ENCODE measurements around the gene IFI35.

IFI35 gene

GRCh38 chr17:43024407-43025289, 18.1 kb downstream of the IFI35 start, which contains the start of gene RND2 (continued):
- TF ChIP-seq ZNF555 (tag by site-specific recombination; conservative IDR thresholded peaks at IDR 0.05) = no peak
- no peak for TF ChIP-seq ZNF830 (tag by site-specific recombination; IDR thresholded peaks at IDR 0.05; ENCODE audit: low read depth)
- TF ChIP-seq ZNF398 (tag by site-specific recombination; IDR thresholded peaks at IDR 0.05) = peak; percentile 65; the same call in 1 of the 2 replicates
- no peak for TF ChIP-seq ZNF768 (tag by site-specific recombination; IDR thresholded peaks at IDR 0.05)
- TF ChIP-seq ZFP69B (tag by site-specific recombination; IDR thresholded peaks at IDR 0.05) = no peak
- TF ChIP-seq EGR2 (tag by site-specific recombination; IDR thresholded peaks at IDR 0.05; ENCODE audit: low read depth) = peak; percentile 39; the same call in 1 of the 2 replicates
- TF ChIP-seq ZSCAN5A (tag by site-specific recombination; IDR thresholded peaks at IDR 0.05) = no peak
- peak; percentile 89 for TF ChIP-seq ZNF654 (tag by site-specific recombination; IDR thresholded peaks at IDR 0.05; ENCODE audit: low read depth)
- TF ChIP-seq ZNF16 (tag by site-specific recombination; IDR thresholded peaks at IDR 0.05; ENCODE audit: low read depth) = no peak
- no peak for TF ChIP-seq REPIN1 (tag by site-specific recombination; IDR thresholded peaks at IDR 0.05; ENCODE audit: low read depth)
- peak; percentile 50; the same call in 1 of the 2 replicates for TF ChIP-seq ZNF76 (tag by site-specific recombination; IDR thresholded peaks at IDR 0.05; ENCODE audit: borderline replicate concordance, low read depth)
- TF ChIP-seq ZNF561 (tag by site-specific recombination; IDR thresholded peaks at IDR 0.05; ENCODE audit: borderline replicate concordance) = peak; percentile 88; the same call in 1 of the 2 replicates
- TF ChIP-seq ZNF184 (tag by site-specific recombination; IDR thresholded peaks at IDR 0.05) = no peak
- TF ChIP-seq ZNF473 (tag by site-specific recombination; IDR thresholded peaks at IDR 0.05) = no peak
- TF ChIP-seq ZNF366 (tag by site-specific recombination; conservative IDR thresholded peaks at IDR 0.05) = peak; percentile 59
- TF ChIP-seq ZNF629 (tag by site-specific recombination; IDR thresholded peaks at IDR 0.05) = peak; percentile 96
- 0 out of 2 replicates have a peak, but pooled peaks have one; percentile 45 for TF ChIP-seq ZNF677 (tag by site-specific recombination; IDR thresholded peaks at IDR 0.05)
- TF ChIP-seq ZNF658 (tag by site-specific recombination; IDR thresholded peaks at IDR 0.05) = no peak
- TF ChIP-seq ZNF843 (tag by site-specific recombination; IDR thresholded peaks at IDR 0.05) = peak; percentile 32
- TF ChIP-seq ZBTB10 (tag by site-specific recombination; IDR thresholded peaks at IDR 0.05) = peak; percentile 75; the same call in 1 of the 2 replicates
- 0 out of 2 replicates have a peak, but pooled peaks have one; percentile 38 for TF ChIP-seq ZBTB7A (tag by site-specific recombination; IDR thresholded peaks at IDR 0.05; ENCODE audit: low read depth)
- TF ChIP-seq ZNF155 (tag by site-specific recombination; IDR thresholded peaks at IDR 0.05) = no peak
- TF ChIP-seq SALL2 (tag by site-specific recombination; IDR thresholded peaks at IDR 0.05; ENCODE audit: borderline replicate concordance) = no peak
- TF ChIP-seq ZFP3 (tag by site-specific recombination; IDR thresholded peaks at IDR 0.05; ENCODE audit: low read depth) = no peak
- TF ChIP-seq ZBTB11 (tag by site-specific recombination; conservative IDR thresholded peaks at IDR 0.05; ENCODE audit: low read depth) = no peak; the same call in none of the 2 replicates
- TF ChIP-seq ZNF558 (tag by site-specific recombination; IDR thresholded peaks at IDR 0.05) = peak; percentile 44; the same call in 1 of the 2 replicates
- 0 out of 2 replicates have a peak, but pooled peaks have one; percentile 15 for TF ChIP-seq ZNF449 (tag by site-specific recombination; IDR thresholded peaks at IDR 0.05)
- TF ChIP-seq ZNF837 (tag by site-specific recombination; IDR thresholded peaks at IDR 0.05) = no peak

Data from HEK293 (cell line).